ENCODE results near the gene NAGS.
"Not testable (repeated sequence)": the region's sequence is repeated elsewhere in the genome, so short reads cannot be mapped to it uniquely, and the experiment has no call there.

Gene NAGS

GRCh38 chr17:44044071-44044470 lies 39.6 kb downstream of the NAGS start:
- no peak overlapping the region for H3K4me3 ChIP-seq (ENCODE audit: low read depth, low read length)
- no peak for DNase-seq (ENCODE audit: low read depth)
- TF ChIP-seq CTCF (IDR thresholded peaks at IDR 0.05; ENCODE audit: control insufficient read depth, extremely low read depth, insufficient read depth) = no peak

DNA sequence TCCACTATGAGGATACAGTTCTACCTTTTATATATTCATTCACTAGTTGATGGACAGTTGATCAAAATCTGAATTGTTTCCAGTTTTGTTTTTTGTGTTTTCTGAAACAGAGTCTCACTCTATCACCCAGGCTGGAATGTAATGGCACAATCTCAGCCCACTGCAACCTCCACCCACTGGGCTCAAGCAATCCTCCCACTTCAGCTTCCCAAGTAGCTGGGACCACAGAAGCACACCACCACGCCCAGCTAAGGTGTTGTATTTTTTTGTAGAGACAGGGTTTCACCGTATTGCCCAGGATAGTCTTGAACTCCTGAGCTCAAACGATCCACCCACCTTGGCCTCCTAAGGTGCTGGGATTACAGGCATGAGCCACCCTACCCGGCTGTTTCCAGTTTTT lies 41.1 kb downstream of the NAGS start:
- TF ChIP-seq CTCF (IDR thresholded peaks at IDR 0.05; ENCODE audit: control insufficient read depth, extremely low read depth, insufficient read depth) = no peak
- DNase-seq (ENCODE audit: low read depth) = no peak
- H3K4me3 ChIP-seq (ENCODE audit: low read depth, low read length) = no peak overlapping the region

DNA sequence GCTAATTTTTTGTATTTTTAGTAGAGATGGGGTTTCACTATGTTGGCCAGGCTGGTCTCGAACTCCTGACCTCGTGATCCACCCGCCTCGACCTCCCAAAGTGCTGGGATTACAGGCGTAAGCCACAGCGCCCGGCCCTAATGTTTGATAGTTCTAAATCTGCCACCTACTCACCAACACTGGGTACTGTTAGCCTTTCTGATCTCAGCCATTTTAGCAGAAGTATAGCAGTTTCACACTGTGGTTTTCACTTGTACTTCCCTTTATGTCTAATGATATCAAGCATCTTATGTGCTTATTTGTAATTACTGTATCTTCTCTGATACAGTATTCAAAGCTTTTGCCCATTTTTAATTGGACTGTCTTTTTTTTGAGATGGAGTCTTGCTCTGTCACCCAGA lies 42.5 kb downstream of the NAGS start:
- H3K4me3 ChIP-seq (ENCODE audit: low read depth, low read length); DNase-seq (ENCODE audit: low read depth): not testable (repeated sequence)

GRCh38 chr17:44049294-44050060 lies 45.1 kb downstream of the NAGS start:
- no peak for DNase-seq (ENCODE audit: low read depth)
- H3K4me3 ChIP-seq (ENCODE audit: low read depth, low read length) = no peak overlapping the region
- no peak for TF ChIP-seq CTCF (IDR thresholded peaks at IDR 0.05; ENCODE audit: control insufficient read depth, extremely low read depth, insufficient read depth)

DNA sequence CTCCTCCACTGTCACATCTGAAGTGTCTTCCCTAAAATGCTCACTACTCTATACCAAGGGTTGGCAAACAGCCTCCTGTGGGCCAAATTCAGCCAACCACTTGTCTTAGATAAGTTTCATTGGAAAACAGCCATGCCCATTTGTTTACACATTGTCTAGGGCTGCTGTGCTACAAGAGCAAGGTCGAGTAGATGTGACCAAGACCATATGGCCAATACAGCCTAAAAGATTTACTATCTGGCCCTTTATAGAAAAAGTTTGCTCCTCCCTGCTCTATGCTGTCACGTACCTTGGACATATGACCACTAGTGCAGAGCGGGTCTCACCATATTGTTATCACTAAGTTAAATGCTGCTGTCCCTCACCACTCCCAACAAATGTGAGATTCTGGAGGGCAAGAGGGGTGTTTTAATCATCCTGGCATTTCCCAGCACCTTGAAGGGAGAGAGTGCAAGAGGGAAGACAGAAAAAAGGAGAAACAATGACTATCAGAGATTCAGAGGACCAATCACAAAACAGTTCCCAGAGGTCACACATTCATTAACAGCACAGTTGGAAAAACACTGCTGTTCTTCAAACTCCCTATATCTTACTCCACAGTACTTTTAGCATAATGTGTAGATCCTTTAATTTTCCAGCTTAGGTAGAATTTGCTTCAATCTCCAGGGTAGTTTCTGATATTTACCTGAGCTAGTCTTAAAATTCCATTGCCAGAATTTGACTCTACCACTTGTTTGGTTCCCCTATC lies 48.9 kb downstream of the NAGS start:
- DNase-seq (ENCODE audit: low read depth) = peak; percentile 74
- no peak for TF ChIP-seq CTCF (IDR thresholded peaks at IDR 0.05; ENCODE audit: control insufficient read depth, extremely low read depth, insufficient read depth)
- no peak overlapping the region for H3K4me3 ChIP-seq (ENCODE audit: low read depth, low read length)
